GM21526 (cell line): ENCODE measurements around the gene EIF2S2.
"Not testable (repeated sequence)": the region's sequence is repeated elsewhere in the genome, so short reads cannot be mapped to it uniquely, and the experiment has no call there.

Experiments
- ATAC-seq: cut with Tn5 transposase; IDR thresholded peaks from one replicate; pipeline ENCODE4 v1.9.1; 2021; ENCODE audit warnings: moderate library complexity; ENCODE audit not compliant: unreplicated experiment, low FRiP score

The EIF2S2 gene

GRCh38 chr20:34111702-34112599 lies at the start of gene EIF2S2:
Gene EIF2S2 (minus strand): TSS chr20:34112243. CDS start chr20:34112110, 133 bp downstream.
- ATAC-seq, result peak; percentile 87

- ATAC-seq, result not testable (repeated sequence)
Observed at GRCh38 chr20:34157697-34158096, 45.7 kb upstream of the EIF2S2 start.

- no peak for ATAC-seq
Observed at GRCh38 chr20:34155836-34156235, 43.8 kb upstream of the EIF2S2 start.

GRCh38 chr20:34153169-34153568 lies 41.1 kb upstream of the EIF2S2 start:
- ATAC-seq, result not testable (repeated sequence)

GRCh38 chr20:34152073-34152472 lies 40.0 kb upstream of the EIF2S2 start:
- ATAC-seq, result not testable (repeated sequence)

- no peak for ATAC-seq
Observed at GRCh38 chr20:34150306-34151000, 38.4 kb upstream of the EIF2S2 start.

GRCh38 chr20:34145280-34145819 lies 33.3 kb upstream of the EIF2S2 start:
- no peak for ATAC-seq

GRCh38 chr20:34143951-34144350 lies 31.9 kb upstream of the EIF2S2 start:
- ATAC-seq, result no peak

- ATAC-seq, result no peak
Observed at GRCh38 chr20:34142121-34142520, 30.1 kb upstream of the EIF2S2 start.

- no peak for ATAC-seq
Observed at GRCh38 chr20:34141293-34141692, 29.2 kb upstream of the EIF2S2 start.

GRCh38 chr20:34135525-34136275 lies 23.7 kb upstream of the EIF2S2 start:
- not testable (repeated sequence) for ATAC-seq

GRCh38 chr20:34133365-34133860 lies 21.4 kb upstream of the EIF2S2 start:
- not testable (repeated sequence) for ATAC-seq

GRCh38 chr20:34132943-34133342 lies 20.9 kb upstream of the EIF2S2 start:
- ATAC-seq, result not testable (repeated sequence)

GRCh38 chr20:34132491-34132890 lies 20.4 kb upstream of the EIF2S2 start:
- ATAC-seq, result not testable (repeated sequence)

- no peak for ATAC-seq
Observed at GRCh38 chr20:34131491-34131890, 19.4 kb upstream of the EIF2S2 start.

GRCh38 chr20:34129518-34130162 lies 17.6 kb upstream of the EIF2S2 start:
- ATAC-seq, result no peak

- no peak for ATAC-seq
Observed at GRCh38 chr20:34127792-34128191, 15.7 kb upstream of the EIF2S2 start.

GRCh38 chr20:34124469-34125249 lies 12.6 kb upstream of the EIF2S2 start:
- peak; percentile 70 for ATAC-seq

- no peak for ATAC-seq
Observed at GRCh38 chr20:34123309-34123708, 11.3 kb upstream of the EIF2S2 start.
